HL-60 (cell line): ENCODE data around the gene CTNNA2.
A peak's percentile ranks its signal among the peaks of the same experiment; 100 is the strongest.

Experiments
- DNase-seq, 2 experiments: peaks; one replicate each; pipeline ENCODE4 v3.0.0-alpha.2; 2010 to 2020; ENCODE audit warnings: low read depth in 1 of 2, low spot score in 1 of 2
- H3K27ac ChIP-seq: fragments of 250-450 bp; sonication (Bioruptor Pico); replicated peaks from 2 replicates; pipeline ENCODE4 v1.5.1; 2020; ENCODE audit warnings: mild to moderate bottlenecking, moderate library complexity
- H3K27me3 ChIP-seq: fragments of 250-450 bp; sonication (Bioruptor Pico); 2 replicates; pipeline ENCODE4 v1.5.1; 2021; ENCODE audit warnings: mild to moderate bottlenecking, moderate library complexity; ENCODE audit not compliant: insufficient read depth, poor library complexity, severe bottlenecking
- H3K4me3 ChIP-seq: replicated peaks from 2 replicates; pipeline ENCODE4 v1.5.1; 2011; ENCODE audit warnings: mild to moderate bottlenecking, control low read depth, low read length; ENCODE audit not compliant: insufficient read depth
- GABPA ChIP-seq: IDR thresholded peaks from 2 replicates; pipeline ENCODE4 v1.6.1; 2012; ENCODE audit warnings: low read depth
- POLR2AphosphoS5 ChIP-seq: IDR thresholded peaks from 2 replicates; pipeline ENCODE4 v1.6.1; 2012; ENCODE audit warnings: low read depth
- SPI1 ChIP-seq: IDR thresholded peaks from 2 replicates; pipeline ENCODE4 v1.6.1; 2012; ENCODE audit warnings: low read depth, mild to moderate bottlenecking, borderline replicate concordance
- TF ChIP-seq, protein P1 (sequence below): IDR thresholded peaks from 2 replicates; pipeline ENCODE4 v1.6.1; 2012; ENCODE audit warnings: low read depth; ENCODE audit not compliant: insufficient replicate concordance
- TF ChIP-seq, protein P2 (sequence below): IDR thresholded peaks from one replicate; pipeline ENCODE4 v1.5.1; 2011; ENCODE audit warnings: low read length, control low read depth, inconsistent platforms; ENCODE audit not compliant: insufficient read depth

The CTNNA2 gene

GRCh38 chr2:80070587-80070986 lies 557.7 kb downstream of the CTNNA2 start:
- no peak for DNase-seq
- peaks cover 3% of the 10 kb centered on the region for H3K27me3 ChIP-seq
- no peak overlapping the region for H3K27ac ChIP-seq
- no peak for TF ChIP-seq POLR2AphosphoS5
- TF ChIP-seq, protein P1, sequence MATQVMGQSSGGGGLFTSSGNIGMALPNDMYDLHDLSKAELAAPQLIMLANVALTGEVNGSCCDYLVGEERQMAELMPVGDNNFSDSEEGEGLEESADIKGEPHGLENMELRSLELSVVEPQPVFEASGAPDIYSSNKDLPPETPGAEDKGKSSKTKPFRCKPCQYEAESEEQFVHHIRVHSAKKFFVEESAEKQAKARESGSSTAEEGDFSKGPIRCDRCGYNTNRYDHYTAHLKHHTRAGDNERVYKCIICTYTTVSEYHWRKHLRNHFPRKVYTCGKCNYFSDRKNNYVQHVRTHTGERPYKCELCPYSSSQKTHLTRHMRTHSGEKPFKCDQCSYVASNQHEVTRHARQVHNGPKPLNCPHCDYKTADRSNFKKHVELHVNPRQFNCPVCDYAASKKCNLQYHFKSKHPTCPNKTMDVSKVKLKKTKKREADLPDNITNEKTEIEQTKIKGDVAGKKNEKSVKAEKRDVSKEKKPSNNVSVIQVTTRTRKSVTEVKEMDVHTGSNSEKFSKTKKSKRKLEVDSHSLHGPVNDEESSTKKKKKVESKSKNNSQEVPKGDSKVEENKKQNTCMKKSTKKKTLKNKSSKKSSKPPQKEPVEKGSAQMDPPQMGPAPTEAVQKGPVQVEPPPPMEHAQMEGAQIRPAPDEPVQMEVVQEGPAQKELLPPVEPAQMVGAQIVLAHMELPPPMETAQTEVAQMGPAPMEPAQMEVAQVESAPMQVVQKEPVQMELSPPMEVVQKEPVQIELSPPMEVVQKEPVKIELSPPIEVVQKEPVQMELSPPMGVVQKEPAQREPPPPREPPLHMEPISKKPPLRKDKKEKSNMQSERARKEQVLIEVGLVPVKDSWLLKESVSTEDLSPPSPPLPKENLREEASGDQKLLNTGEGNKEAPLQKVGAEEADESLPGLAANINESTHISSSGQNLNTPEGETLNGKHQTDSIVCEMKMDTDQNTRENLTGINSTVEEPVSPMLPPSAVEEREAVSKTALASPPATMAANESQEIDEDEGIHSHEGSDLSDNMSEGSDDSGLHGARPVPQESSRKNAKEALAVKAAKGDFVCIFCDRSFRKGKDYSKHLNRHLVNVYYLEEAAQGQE = no peak
- no peak overlapping the region for H3K4me3 ChIP-seq

GRCh38 chr2:80071941-80072340 lies 559.1 kb downstream of the CTNNA2 start:
- H3K27me3 ChIP-seq = peaks cover 3% of the 10 kb centered on the region
- TF ChIP-seq GABPA = no peak
- TF ChIP-seq, protein P2, sequence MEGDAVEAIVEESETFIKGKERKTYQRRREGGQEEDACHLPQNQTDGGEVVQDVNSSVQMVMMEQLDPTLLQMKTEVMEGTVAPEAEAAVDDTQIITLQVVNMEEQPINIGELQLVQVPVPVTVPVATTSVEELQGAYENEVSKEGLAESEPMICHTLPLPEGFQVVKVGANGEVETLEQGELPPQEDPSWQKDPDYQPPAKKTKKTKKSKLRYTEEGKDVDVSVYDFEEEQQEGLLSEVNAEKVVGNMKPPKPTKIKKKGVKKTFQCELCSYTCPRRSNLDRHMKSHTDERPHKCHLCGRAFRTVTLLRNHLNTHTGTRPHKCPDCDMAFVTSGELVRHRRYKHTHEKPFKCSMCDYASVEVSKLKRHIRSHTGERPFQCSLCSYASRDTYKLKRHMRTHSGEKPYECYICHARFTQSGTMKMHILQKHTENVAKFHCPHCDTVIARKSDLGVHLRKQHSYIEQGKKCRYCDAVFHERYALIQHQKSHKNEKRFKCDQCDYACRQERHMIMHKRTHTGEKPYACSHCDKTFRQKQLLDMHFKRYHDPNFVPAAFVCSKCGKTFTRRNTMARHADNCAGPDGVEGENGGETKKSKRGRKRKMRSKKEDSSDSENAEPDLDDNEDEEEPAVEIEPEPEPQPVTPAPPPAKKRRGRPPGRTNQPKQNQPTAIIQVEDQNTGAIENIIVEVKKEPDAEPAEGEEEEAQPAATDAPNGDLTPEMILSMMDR = no peak
- TF ChIP-seq SPI1 = no peak
- TF ChIP-seq, protein P1 = no peak
- no peak for TF ChIP-seq POLR2AphosphoS5

DNA sequence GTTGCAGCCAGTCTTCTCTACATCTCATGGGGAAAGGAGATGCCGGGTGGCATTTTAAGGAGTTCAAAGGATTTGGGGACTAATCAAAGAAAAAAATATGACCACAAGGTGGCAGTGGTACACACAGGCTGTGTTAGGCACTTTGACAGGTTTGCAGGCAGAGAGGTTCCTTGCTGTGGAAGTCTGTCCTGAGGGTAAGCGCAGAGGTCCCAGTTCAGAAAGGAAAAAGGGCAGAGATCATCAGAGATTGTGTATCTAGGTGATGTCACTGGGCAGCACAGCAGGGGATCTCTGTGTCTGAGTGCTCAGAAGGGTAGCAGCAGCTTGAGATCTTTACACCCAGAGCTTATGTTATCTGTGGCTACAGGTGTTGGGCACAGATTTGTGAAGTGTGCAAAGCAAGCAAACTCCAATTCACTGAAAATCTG lies 560.3 kb downstream of the CTNNA2 start:
- TF ChIP-seq POLR2AphosphoS5 = no peak
- TF ChIP-seq, protein P2 = peak; percentile 33
- DNase-seq = peak; percentile 13 to 45

More at GRCh38 chr2:80071941-80072340, 559.1 kb downstream of the CTNNA2 start:
- no peak overlapping the region for H3K27ac ChIP-seq
- H3K4me3 ChIP-seq = no peak overlapping the region
- no peak for DNase-seq

GRCh38 chr2:80074321-80075070 lies 561.6 kb downstream of the CTNNA2 start:
- Histone ChIP-seq H3K4me3 (no peak overlapping the region), H3K27me3 (peaks cover 3% of the 10 kb centered on the region), H3K27ac (no peak overlapping the region)
- no peak for DNase-seq
- TF ChIP-seq, protein P2 = no peak
- TF ChIP-seq GABPA = no peak
- TF ChIP-seq, protein P1 = no peak
- no peak for TF ChIP-seq SPI1
- TF ChIP-seq POLR2AphosphoS5 = no peak

More for the DNA sequence above, 560.3 kb downstream of the CTNNA2 start:
- Histone ChIP-seq H3K4me3 (no peak overlapping the region), H3K27me3 (peaks cover 3% of the 10 kb centered on the region), H3K27ac (no peak overlapping the region)
